Measurements from ENCODE around the gene SLC17A3.

- TF ChIP-seq EZH2 (IDR thresholded peaks at IDR 0.05; ENCODE audit: insufficient read depth, poor library complexity, severe bottlenecking) (no peak), EZH2phosphoT487 (IDR thresholded peaks at IDR 0.05; ENCODE audit: insufficient read depth, low read depth) (no peak)
These were observed 22.2 kb upstream of the SLC17A3 start for GRCh38 chr6:25896252-25896651.

Data from GM23248 (cell line).